ENCODE data around the gene SCOC. TPM values are rescaled to one million over a fixed set of nuclear protein-coding genes. Genes with fewer than 3 reads are reported as not detected.

Gene SCOC
- total and polyA plus RNA-seq, 2 donors (not counting 3 experiments of a cell fraction or from before 2014, with no cell fraction given) = 12.3 to 38.3 TPM

- H3K4me3 ChIP-seq (replicated peaks in 1 of 3; ENCODE audit: insufficient read depth in 1 of 3, low read depth in 1 of 3, low read length in 3 of 3) = no peak overlapping the region
- intact Hi-C loops (cut with micrococcal nuclease) = no loop called here
- no peak for FAIRE-seq
These were observed 18.2 kb upstream of the SCOC start for GRCh38 chr4:140355288-140355687.

More at GRCh38 chr4:140355288-140355687, 18.2 kb upstream of the SCOC start:
- ChIA-PET POLR2A (no interaction called here), CTCF (interaction anchor here (1.6 kb wide), 1 partner anchor 25 kb away, joined by 5 read pairs; no protein-coding TSS in a partner anchor)
- Histone ChIP-seq H3K27me3 (ENCODE audit: control insufficient read depth in 2 of 2, insufficient read depth in 2 of 2, low read length in 2 of 2) (peaks cover 1 to 2% of the 10 kb centered on the region in 2 experiments), H4K20me1 (replicated peaks; ENCODE audit: control insufficient read depth, extremely low read depth, insufficient read depth, low read length) (no peaks in the 10 kb centered on the region), H2AFZ (ENCODE audit: low read depth, low read length) (no peak overlapping the region), H3K4me2 (ENCODE audit: insufficient read depth, low read length) (no peak overlapping the region), H3K79me2 (ENCODE audit: control insufficient read depth, insufficient read depth, low read length) (no peaks in the 10 kb centered on the region), H3K27ac (ENCODE audit: insufficient read depth, low read depth, low read length) (no peak overlapping the region), H3K9me1 (replicated peaks; ENCODE audit: control insufficient read depth, extremely low read depth, insufficient read depth, low read length) (no peaks in the 10 kb centered on the region), H3K9me3 (replicated peaks; ENCODE audit: control insufficient read depth, insufficient read depth, low read length) (no peaks in the 10 kb centered on the region), H3K9ac (replicated peaks; ENCODE audit: extremely low read depth, insufficient read depth, low read length) (no peak overlapping the region), H3K36me3 (ENCODE audit: control insufficient read depth in 2 of 2, extremely low read depth in 1 of 2, insufficient read depth in 2 of 2, low read length in 2 of 2) (no peaks in the 10 kb centered on the region), H3K4me1 (ENCODE audit: control insufficient read depth, extremely low read depth, insufficient read depth, low read length) (peaks cover 6% of the 10 kb centered on the region)
- no peak for DNase-seq (ENCODE audit: low read depth, low spot score)
- no TSS peak for BruUV-seq (replicated peaks)
- dilution Hi-C loops (cut with MboI; ENCODE audit: extremely low pct_ligation_motif_present, low sequenced_read_pairs) = no loop called here
- TF ChIP-seq FOS (IDR thresholded peaks at IDR 0.05; ENCODE audit: borderline replicate concordance, insufficient read depth, low read length) (no peak), CTCF (IDR thresholded peaks at IDR 0.05; ENCODE audit: extremely low read depth in 1 of 2, insufficient read depth in 1 of 2, low read depth in 1 of 2, low read length in 2 of 2) (no peak), EZH2 (IDR thresholded peaks at IDR 0.05; ENCODE audit: borderline replicate concordance, low read depth, low read length, severe bottlenecking) (no peak), POLR2AphosphoS5 (IDR thresholded peaks at IDR 0.05; ENCODE audit: insufficient read depth, low read depth, low read length) (no peak), POLR2A (IDR thresholded peaks at IDR 0.05; ENCODE audit: low read depth, low read length) (no peak), JUN (IDR thresholded peaks at IDR 0.05; ENCODE audit: borderline replicate concordance, insufficient read depth, insufficient read length, low read depth) (no peak), GATA2 (IDR thresholded peaks at IDR 0.05; ENCODE audit: insufficient read depth, insufficient read length, low read depth, low read length) (no peak), MYC (IDR thresholded peaks at IDR 0.05; ENCODE audit: low read depth, low read length) (no peak), MAX (IDR thresholded peaks at IDR 0.05; ENCODE audit: insufficient read depth, insufficient read length) (no peak)

Measured in endothelial cell of umbilical vein (primary cell).